H1 (cell line): ENCODE results near the gene POU6F2.

Experiments used
- RFX5 ChIP-seq: IDR thresholded peaks from 2 replicates; pipeline ENCODE4 v1.6.1; 2011; ENCODE audit warnings: low read depth, low read length, improper control_type of control experiment, borderline replicate concordance
- SAP30 ChIP-seq: fragments of 300-600 bp; sonication (generic); IDR thresholded peaks from 2 replicates; pipeline ENCODE4 v1.7.1; 2012; ENCODE audit warnings: low read length, moderate library complexity, mild to moderate bottlenecking, inconsistent platforms; ENCODE audit not compliant: insufficient read depth, insufficient replicate concordance
- SIX5 ChIP-seq: IDR thresholded peaks from 2 replicates; pipeline ENCODE4 v1.6.1; 2011; ENCODE audit warnings: mild to moderate bottlenecking, low read depth, low read length
- TF ChIP-seq, protein P1 (sequence below), 3 experiments: IDR thresholded peaks; 1 replicate in 2 of 3; 2 replicates in 1 of 3; pipeline versions ENCODE4 v1.5.1 to v1.6.1; 2011; ENCODE audit warnings: low read length in 3 of 3, mild to moderate bottlenecking in 3 of 3, inconsistent platforms in 2 of 3, low read depth in 1 of 3, moderate library complexity in 1 of 3; ENCODE audit not compliant: insufficient read depth in 1 of 3; ENCODE audit errors: control extremely low read depth in 1 of 3
- TF ChIP-seq, protein P2 (sequence below): IDR thresholded peaks from 2 replicates; pipeline ENCODE4 v1.6.1; 2012; ENCODE audit warnings: inconsistent platforms
- TF ChIP-seq, protein P3 (sequence below): IDR thresholded peaks from 2 replicates; pipeline ENCODE4 v1.6.1; 2011; ENCODE audit warnings: low read length, improper control_type of control experiment

DNA sequence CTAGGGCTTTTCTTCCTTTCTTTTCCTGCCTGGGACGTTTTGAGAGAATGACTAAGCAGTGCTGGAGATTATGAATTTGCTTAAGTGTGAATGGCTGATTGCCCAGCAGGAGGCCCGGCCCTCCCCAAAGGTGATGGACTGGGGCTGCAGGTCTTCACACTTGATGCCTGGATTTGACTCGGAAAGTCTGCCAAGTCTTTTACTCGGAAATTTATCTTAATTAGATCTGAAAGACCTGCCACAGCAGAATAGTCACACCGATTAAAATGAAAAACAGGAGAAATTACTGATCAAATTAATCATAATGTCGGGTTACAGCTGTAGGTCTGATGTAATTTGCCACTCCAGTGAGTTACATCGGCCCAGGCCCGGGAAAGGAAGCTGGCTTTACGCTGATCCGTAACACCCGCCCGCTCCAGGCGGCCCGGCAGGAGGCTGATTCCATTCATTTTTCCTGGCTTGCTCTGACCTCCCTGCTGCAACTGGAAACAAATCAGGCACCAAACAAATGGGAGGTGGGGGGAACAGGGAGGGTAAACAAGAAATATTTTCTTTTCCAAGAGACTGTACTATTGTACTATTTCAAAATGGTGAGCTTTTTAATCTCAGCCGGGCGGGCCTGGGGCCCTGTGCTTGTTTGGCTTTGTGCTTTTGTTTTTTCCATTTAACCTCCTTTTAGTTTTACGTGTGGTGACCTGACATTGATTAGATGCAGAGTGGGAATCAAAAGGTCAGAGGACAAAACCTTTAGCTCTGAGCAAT is 376.1 kb downstream of the POU6F2 start:
- TF ChIP-seq, protein P1, sequence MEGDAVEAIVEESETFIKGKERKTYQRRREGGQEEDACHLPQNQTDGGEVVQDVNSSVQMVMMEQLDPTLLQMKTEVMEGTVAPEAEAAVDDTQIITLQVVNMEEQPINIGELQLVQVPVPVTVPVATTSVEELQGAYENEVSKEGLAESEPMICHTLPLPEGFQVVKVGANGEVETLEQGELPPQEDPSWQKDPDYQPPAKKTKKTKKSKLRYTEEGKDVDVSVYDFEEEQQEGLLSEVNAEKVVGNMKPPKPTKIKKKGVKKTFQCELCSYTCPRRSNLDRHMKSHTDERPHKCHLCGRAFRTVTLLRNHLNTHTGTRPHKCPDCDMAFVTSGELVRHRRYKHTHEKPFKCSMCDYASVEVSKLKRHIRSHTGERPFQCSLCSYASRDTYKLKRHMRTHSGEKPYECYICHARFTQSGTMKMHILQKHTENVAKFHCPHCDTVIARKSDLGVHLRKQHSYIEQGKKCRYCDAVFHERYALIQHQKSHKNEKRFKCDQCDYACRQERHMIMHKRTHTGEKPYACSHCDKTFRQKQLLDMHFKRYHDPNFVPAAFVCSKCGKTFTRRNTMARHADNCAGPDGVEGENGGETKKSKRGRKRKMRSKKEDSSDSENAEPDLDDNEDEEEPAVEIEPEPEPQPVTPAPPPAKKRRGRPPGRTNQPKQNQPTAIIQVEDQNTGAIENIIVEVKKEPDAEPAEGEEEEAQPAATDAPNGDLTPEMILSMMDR (IDR thresholded peaks at IDR 0.05; ENCODE audit: control extremely low read depth in 1 of 3, insufficient read depth in 1 of 3, low read depth in 1 of 3, low read length in 3 of 3): no peak
- no peak for TF ChIP-seq SIX5
- TF ChIP-seq, protein P2, sequence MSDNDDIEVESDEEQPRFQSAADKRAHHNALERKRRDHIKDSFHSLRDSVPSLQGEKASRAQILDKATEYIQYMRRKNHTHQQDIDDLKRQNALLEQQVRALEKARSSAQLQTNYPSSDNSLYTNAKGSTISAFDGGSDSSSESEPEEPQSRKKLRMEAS: no peak
- no peak for TF ChIP-seq RFX5
- TF ChIP-seq SAP30: no peak
- TF ChIP-seq, protein P3, sequence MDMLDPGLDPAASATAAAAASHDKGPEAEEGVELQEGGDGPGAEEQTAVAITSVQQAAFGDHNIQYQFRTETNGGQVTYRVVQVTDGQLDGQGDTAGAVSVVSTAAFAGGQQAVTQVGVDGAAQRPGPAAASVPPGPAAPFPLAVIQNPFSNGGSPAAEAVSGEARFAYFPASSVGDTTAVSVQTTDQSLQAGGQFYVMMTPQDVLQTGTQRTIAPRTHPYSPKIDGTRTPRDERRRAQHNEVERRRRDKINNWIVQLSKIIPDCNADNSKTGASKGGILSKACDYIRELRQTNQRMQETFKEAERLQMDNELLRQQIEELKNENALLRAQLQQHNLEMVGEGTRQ: no peak
